Activated CD4-positive, alpha-beta T cell treated with anti-CD3 and anti-CD28 coated beads for 1 hour (primary cell): ENCODE results near the gene HECTD4.
"Not testable (repeated sequence)": the region's sequence is repeated elsewhere in the genome, so short reads cannot be mapped to it uniquely, and the experiment has no call there.

Experiments
- DNase-seq: peaks from one replicate; pipeline ENCODE4 v3.0.0-alpha.2; 2020

The HECTD4 gene

DNA sequence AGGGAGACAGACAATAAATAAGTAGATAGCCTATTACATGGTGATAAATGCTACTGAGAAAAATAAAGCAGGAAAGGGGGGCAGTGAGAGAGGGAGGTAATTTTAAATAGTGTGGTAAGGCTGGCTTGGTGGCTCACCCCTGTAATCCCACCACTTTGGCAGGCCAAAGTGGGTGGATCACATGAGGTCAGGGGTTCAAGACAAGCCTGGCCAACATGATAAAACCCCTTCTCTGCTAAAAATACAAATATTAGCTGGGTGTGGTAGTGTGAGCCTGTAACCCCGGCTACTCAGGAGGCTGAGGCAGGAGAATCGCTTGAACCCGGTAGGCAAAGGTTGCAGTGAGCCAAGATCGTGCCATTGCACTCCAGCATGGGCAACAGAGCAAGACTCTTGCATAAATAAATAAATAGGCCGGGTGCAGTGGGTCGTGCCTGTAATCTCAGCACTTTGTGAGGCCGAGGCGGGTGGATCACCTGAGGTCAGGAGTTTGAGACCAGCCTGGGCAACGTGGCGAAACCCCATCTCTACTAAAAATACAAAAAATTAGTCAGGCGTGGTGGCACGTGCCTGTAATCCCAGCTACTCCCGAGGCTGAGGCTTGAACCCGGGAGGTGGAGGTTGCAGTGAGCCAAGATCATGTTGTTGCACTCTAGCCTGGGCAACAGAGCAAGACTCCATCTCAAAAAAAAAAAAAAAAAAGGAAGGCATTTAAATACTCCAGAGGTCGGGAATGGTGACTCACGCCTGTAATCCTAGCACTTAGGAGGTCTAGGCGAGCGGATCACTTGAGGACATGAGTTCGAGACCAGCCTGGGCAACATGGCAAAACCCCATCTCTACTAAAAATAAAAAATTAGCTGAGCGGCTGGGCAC, 271.2 kb downstream of the HECTD4 start:
- DNase-seq, result not testable (repeated sequence)
